Stimulated activated CD8-positive, alpha-beta memory T cell treated with anti-CD3 and anti-CD28 coated beads, Interleukin-7, amount 100 ng/mL, for 48 hours (primary cell): ENCODE measurements around the gene TSPYL4.
"Not testable (repeated sequence)": the region's sequence is repeated elsewhere in the genome, so short reads cannot be mapped to it uniquely, and the experiment has no call there.

Experiments
- DNase-seq, 2 donors: peaks; one replicate each; pipeline ENCODE4 v3.0.0-alpha.2; 2020; ENCODE audit warnings: low read depth in 1 of 2; ENCODE audit errors: extremely low read depth in 1 of 2

TSPYL4 gene

GRCh38 chr6:116253505-116254296 is at the start of gene TSPYL4:
Gene TSPYL4 (minus strand): TSS chr6:116254075. CDS start chr6:116254008, 67 bp downstream.
- peak; percentile 69 to 77 for DNase-seq

DNA sequence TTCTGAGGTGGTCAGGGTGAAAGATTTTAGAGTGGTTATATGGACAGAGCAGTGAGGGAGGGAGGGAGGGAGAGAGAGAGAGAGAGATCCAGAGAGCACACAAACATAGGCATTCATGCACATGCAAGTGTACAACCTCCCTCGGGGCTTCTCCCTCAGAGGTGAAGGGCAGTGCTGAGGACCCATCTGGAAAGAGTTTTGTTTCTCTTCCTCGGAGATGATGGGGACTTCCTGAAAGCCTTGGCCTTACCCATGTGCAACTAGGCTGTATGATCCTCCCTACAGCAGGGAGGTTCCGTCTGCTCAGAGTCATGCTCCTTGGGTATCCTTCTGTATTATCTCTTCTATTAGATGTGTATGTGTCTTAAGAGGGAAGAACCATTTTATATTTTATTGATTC is 47.2 kb upstream of the TSPYL4 start:
- DNase-seq = no peak

DNA sequence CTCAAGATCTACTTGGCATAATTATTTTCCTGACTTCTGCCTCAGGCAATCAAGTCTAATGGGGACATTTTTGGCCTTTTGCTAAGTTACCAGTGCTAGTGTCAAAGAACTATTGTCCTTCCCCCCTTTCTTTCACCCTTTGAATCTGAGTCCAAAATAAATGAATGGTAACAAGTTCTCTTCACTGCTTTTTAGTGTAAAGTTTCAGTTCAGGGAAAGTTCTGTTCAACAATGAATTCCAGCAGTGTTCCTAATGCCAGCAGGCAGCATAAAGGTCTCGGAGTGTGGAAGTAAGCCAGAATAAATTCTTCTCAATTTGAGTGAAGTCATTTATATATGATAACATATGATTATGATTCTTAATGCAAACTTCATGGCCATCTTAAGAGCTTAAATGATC is 46.7 kb upstream of the TSPYL4 start:
- DNase-seq = no peak

GRCh38 chr6:116298973-116299372 is 45.1 kb upstream of the TSPYL4 start:
- DNase-seq = no peak

GRCh38 chr6:116298273-116298672 is 44.4 kb upstream of the TSPYL4 start:
- no peak for DNase-seq

GRCh38 chr6:116292553-116292952 is 38.7 kb upstream of the TSPYL4 start:
- no peak for DNase-seq

DNA sequence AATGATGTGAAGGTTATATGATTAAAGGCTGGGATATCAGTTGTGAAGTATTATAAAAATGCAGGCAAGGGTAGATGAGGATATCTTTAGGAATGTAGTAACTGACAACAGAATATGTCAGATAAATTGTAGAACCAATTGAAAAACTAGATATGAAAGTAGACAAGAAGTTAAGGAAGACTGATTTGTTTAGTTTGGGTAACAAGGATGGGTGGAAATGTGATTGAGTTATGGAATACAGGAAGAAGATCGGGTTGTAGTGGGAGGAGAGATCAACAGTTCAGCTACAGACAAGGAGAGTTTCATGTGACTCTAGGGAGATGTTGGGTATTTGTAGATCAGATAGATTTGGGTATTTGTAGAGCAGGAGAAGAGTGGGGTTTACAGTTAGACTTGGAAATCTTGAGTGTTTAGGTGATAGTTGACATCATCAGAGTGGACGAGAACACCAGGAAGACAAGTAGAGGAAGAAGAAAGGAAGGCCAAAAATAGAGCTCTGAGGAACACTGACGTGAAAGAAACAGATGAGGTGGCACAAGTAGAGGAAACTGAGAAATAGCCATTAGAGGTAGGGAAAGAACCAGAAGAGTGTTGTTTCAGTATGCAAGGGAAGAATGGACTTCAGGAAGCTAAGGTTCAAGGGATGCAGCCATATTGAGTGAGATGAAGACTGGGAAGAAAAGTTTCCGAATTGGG is 38.0 kb upstream of the TSPYL4 start:
- DNase-seq = no peak

- no peak for DNase-seq
Observed at GRCh38 chr6:116290799-116291198, 36.9 kb upstream of the TSPYL4 start.

DNA sequence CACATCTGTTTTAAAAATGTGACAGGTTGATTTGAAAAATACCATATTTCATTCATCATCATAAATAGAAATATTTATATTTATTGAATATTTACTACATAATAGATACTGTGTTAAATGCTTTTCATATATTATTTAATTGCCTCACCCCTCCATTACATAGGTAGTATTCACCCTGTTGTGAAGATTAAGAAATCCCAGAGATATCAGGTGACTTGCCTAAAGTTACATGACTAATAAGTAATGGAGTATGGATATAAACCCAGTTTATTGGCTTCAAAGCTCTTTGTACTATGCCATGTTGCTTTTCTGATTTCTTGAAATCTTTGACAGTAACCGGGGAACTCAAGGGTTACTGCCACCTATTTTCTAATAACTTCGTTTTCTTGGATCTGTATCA is 36.0 kb upstream of the TSPYL4 start:
- DNase-seq = no peak

DNA sequence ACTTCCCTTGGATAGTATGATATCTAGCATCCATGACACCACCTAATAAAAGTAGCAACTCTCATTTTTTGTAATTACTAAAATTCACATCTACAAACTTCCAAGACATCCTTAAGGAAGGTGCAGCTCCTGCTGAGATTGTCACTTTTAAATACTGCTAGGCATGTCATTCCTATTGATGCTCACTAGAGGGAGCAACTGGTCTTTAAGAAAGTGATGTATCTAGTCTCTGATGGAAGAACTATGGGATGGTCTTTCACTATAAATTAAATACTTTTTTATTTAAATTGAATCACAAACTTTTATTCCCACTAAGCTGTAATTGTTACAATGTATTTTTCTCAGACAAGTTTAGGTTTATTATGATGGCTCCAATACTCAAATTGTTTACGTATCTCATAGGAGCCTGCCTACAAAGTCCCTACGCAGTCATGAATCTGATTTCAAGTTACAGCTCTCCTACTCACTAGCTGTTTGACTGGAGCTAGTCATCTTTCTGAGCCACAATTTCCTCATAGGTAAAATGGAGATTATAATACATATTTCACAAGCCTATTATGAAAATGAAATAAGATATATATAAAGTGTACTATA is 33.9 kb upstream of the TSPYL4 start:
- DNase-seq = no peak

DNA sequence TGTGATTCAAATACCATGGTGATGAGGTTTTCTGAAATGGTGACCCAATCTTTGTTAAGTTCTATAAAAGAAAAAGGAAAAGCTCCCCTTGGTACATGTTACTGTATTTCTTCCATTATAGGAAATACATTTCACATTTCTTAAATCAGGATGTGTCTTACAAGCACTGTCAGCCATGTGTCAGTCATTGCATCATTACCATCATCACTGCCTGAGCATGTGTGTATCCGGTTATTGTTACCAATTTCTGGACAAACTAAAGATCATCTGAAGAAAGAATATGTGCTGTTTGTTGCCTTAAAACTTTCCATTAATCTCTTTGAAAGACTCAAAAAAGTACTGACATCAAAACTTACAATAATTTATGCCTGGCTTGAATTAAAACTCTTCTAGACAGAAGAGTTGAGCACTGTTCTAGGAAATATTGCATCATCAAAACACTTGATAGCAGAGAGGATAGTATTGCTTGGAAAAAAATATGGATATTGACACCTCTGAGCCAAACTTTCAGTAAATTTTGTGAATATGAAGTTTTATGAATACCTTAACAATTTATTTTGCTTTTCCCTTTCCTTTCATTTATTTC is 33.0 kb upstream of the TSPYL4 start:
- no peak for DNase-seq

DNA sequence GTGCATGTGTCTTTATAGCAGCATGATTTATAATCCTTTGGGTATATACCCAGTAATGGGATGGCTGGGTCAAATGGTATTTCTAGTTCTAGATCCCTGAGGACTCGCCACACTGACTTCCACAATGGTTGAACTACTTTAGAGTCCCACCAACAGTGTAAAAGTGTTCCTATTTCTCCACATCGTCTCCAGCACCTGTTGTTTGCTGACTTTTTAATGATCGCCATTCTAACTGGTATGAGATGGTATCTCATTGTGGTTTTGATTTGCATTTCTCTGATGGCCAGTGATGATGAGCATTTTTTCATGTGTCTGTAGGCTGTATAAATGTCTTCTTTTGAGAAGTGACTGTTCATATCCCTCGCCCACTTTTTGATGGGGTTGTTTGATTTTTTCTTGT is 31.1 kb upstream of the TSPYL4 start:
- DNase-seq = not testable (repeated sequence)

DNA sequence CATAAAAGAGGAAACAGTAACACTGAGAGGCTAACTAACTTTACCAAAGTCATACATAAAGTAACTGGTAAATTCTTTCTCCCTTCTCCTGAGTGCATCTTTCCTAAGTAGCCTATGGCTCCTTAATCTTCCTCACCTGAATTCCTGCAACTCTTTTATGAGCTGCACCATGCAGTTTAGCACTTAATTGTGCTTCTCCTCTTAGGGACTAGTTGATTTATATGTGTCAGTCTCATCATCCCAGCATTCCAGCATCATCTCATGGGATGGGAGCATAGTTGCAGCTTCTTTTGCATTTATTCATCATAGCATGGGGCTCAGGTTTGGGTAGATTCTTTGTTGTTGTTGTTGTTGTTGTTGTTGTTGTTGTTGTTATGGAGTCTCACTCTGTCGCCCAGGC is 29.3 kb upstream of the TSPYL4 start:
- no peak for DNase-seq

- DNase-seq = no peak
Observed at GRCh38 chr6:116282698-116283097, 28.8 kb upstream of the TSPYL4 start.

DNA sequence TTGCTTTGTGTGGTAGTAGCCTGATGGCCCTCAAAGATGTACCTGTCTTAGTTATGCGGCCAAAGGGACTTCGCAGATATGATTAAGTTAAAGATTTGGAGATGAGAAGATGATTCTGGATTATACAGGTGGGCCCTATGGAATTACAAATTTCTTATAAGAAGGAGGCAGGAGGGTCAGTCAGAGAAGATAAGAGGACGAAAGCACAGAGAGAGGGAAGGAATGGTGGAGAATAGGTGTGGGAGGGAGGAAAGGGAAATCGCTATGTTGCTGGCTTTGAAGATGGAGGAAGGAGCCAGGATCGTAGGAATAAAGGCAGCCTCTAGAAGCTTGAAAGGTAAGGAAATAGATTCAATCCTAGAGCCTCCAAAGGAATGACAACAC is 27.1 kb upstream of the TSPYL4 start:
- no peak for DNase-seq

- DNase-seq = no peak
Observed at GRCh38 chr6:116280161-116280932, 26.5 kb upstream of the TSPYL4 start.

DNA sequence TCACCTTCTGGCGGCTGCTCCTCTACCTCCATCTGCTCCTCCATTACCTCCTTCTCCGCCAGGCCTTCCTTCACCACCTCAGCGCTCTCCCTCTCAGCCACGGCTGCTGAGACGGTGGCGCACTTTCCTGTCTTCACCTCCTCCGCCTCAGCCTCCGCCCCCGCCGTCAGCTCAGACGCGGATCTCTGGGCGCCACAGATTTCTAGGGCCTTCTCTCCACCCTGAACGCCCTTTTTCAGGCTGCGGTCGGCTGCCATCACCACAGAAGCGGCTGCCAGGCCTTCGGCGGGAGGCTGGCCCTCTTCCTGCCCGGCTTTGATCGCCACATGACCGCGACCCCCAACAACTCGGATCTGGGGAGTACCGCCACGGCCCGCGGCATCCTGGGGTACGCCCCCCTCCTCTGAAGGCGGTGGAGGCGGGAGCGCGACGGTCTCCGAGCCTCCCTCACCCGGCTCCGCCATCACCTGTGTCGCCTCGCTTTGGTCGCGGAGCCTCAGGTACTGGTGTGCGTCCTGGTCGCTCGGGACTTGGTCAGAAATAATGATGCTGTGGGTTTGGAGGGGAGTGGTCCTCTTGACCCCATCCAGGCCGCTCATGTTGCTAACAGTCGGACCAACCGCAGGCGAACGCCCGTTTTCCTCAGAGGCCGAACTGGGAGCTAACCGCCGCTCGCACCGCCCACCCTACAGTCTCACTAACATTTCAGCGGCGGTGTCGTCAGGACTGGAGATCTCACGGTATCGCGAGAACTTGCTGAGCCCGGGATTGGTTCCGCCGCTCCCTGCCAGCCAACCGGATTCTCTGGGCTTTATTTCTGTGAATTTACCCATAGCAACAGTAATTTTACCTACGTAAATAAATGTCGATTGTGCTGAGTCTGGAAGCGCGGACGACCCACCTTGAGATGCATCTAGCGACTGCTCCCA is 25.6 kb upstream of the TSPYL4 start, which contains the start of gene TSPYL1:
Gene TSPYL1 (minus strand): TSS at position 699 of the 929 bp plus-strand sequence. CDS start 100 bp downstream, at position 599.
- peak; percentile 78 to 91 for DNase-seq

DNA sequence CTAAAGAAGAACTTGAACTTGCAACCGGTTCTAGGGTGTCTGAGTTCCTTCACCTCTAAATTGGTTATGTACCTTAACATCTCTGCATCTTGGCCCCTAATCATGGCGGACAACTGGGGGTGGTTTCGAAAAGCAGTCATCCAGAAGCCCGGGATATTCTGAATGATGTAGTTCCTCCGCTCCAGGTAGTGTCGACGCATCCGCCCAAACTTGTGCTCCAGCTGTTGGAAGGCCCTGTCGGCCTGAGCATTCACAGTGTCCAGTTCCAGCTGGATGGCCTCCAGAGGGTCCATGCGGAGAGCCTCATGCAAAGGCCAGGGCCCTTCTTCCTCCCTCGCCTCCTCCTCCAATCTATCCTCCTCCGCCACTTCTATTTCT is 25.0 kb upstream of the TSPYL4 start:
- DNase-seq = no peak

DNA sequence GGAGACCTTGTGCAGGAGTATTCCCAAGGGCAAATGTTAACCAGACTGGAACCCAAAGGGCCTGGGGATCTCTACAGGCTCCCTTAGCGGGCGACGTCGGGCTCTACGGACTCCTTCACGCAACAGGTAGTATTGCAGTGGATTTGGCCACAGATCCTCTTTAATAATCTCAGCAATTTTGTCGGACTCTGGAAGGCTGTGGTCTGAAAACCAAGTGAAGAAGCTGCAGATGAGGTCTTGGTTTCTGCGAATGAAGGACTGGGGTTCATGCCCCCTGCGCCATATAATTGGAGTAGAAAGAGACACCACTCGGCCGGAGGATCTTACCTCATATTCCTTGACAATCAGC is 24.6 kb upstream of the TSPYL4 start:
- DNase-seq = no peak

DNA sequence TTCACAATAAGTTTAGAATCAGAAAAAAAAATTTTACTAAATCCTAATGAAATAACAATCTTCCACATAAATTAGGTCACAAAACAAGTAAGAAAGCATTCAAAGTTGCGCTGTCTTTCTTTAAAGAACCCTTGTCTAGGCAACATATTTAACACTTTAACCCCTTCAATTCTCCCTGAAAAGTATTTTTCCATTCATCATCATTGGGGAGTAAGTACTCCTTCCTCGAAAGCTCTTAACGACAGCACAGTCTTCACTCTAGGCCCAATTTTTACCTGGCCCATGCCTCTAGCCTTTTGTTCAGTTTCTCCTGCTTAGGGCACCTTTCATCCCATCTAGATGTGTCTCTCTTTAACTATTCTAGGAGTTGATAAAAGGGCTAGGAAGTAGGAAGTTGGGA is 23.2 kb upstream of the TSPYL4 start:
- DNase-seq = no peak
